Omental fat pad (tissue), 4 donors: ENCODE measurements around the gene DEFB128. TPM values are rescaled to one million over a fixed set of nuclear protein-coding genes. Genes with fewer than 3 reads are reported as not detected.

Experiments used
- ATAC-seq: fragments of 150-250 bp; one replicate; pipeline ENCODE4 v1.9.1; 2016; ENCODE audit warnings: mild to moderate bottlenecking, moderate library complexity; ENCODE audit not compliant: low FRiP score
- DNase-seq: peaks from one replicate; pipeline ENCODE4 v3.0.0-alpha.2; 2019; ENCODE audit warnings: low spot score
- total RNA-seq, 4 donors: library from RNA; depleted of rRNA; stranded (reverse); fragments of >200 nt; gene quantifications; one replicate each; pipeline ENCODE4 v1.1.0, GENCODE V29; 2016
- TF ChIP-seq, protein P1 (sequence below), 3 donors: fragments of 450-650 bp; IDR thresholded peaks; one replicate each; pipeline ENCODE4 v1.5.1; 2016 to 2017; ENCODE audit warnings: antibody characterized with exemption in 3 of 3, mild to moderate bottlenecking in 3 of 3, moderate library complexity in 2 of 3

The DEFB128 gene
- total RNA-seq, 4 donors from 2014 or later: not detected

DNA sequence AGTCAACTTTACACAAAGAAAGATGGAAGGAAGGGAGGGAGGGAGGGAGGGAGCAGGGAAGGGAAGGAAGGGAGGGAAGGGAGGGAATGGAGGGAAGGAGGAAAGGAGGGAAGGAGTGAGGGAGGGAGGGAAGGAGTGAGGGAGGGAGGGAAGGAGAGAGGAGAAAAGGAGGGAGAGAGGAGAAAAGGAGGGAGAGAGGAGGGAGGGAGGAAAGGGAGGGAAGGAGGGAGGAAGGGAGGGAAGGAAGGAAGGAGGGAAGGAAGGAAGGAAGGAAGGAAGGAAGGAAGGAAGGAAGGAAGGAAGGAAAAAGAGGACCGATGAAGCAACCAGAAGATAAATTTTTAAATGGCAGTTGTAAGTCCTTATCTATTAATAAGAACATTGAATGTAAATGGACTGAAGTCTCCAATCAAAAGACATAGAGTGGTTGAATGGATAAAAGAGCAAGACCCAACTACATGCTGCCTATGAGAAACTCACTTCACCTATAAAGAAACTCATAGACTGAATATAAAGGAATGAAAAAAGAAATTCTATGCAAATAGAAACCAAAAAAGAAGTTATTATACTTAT, 31.8 kb upstream of the DEFB128 start:
- ATAC-seq (no peak), DNase-seq (no peak)
- TF ChIP-seq, protein P1, sequence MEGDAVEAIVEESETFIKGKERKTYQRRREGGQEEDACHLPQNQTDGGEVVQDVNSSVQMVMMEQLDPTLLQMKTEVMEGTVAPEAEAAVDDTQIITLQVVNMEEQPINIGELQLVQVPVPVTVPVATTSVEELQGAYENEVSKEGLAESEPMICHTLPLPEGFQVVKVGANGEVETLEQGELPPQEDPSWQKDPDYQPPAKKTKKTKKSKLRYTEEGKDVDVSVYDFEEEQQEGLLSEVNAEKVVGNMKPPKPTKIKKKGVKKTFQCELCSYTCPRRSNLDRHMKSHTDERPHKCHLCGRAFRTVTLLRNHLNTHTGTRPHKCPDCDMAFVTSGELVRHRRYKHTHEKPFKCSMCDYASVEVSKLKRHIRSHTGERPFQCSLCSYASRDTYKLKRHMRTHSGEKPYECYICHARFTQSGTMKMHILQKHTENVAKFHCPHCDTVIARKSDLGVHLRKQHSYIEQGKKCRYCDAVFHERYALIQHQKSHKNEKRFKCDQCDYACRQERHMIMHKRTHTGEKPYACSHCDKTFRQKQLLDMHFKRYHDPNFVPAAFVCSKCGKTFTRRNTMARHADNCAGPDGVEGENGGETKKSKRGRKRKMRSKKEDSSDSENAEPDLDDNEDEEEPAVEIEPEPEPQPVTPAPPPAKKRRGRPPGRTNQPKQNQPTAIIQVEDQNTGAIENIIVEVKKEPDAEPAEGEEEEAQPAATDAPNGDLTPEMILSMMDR (IDR thresholded peaks at IDR 0.05): no peak

DNA sequence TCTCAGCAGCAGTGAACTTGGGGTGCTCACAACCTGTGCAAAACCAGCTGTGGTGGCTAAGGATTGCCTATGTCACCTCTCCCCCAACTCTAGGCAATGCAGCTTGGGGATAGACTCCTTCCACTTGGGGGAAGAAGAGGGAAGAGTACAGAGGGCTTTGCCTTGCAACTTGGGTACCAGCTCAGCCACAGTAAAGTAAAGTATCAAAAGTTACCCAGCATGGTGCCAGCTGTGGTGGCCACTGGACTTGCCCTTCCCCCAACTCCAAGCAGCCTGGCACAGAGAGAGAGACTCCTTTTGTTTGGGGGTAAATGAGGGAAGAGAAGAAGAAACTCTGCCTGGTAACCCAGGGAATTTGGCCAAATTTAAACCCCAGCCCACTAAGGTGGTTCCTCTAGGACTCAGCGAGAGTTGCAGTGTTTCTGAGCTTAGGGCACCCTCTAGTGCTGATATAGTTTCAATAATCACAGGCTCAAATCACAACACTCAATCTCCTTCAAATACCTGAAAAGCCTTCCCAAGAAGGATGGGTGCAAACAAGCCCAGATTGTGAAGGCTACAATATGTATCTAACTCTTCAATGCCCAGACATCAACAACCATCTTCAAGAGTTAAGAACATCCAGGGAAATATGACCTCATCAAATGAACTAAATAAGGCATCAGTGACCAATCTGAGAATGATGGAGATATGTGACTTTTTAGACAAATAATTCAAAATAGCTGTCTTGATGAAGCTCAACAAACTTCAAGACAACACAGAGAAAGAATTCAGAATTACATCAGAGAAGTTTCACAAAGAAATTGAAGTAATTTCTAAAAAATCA, 30.0 kb upstream of the DEFB128 start:
- DNase-seq: no peak
- TF ChIP-seq, protein P1 (IDR thresholded peaks at IDR 0.05): no peak
- no peak for ATAC-seq

DNA sequence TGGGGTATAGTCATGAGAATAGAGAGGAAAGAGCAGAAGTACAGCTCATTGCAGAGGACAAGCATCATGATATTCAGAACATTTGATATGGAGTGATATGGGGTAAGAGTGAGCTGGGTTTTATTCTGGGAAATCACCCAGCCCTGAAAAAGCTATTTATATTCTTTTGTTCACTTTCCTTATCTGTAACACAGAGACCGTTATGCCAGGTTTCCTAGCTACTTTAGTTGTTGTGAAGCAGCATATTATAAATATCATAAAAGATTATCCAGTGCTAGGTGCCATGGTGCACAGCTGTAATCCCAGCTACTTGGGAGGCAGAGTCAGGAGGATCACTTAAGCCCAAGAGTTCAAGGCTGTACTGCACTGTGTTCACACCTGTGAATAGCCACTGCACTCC, 27.8 kb upstream of the DEFB128 start:
- ATAC-seq: no peak
- TF ChIP-seq, protein P1 (IDR thresholded peaks at IDR 0.05): no peak
- DNase-seq: no peak

DNA sequence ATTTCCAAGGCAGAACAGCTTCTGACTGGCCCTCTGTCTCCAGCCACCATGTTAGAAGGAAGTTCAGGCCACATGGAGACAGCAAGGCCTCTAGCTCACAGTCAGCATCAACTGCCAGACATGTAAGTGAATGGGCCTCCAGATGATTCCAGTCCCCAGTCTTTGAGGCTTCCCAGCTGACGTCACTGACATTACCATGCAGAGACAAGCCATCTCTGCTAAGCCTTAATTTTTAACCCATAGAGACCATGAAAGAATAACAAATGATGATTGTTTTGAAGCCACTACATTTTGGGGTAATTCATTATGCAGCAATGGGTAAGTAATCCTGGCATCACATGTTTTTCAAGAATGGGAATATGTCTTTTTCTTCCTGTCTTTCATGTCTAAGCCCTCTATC, 26.3 kb upstream of the DEFB128 start:
- TF ChIP-seq, protein P1 (IDR thresholded peaks at IDR 0.05): no peak
- ATAC-seq (no peak), DNase-seq (no peak)

DNA sequence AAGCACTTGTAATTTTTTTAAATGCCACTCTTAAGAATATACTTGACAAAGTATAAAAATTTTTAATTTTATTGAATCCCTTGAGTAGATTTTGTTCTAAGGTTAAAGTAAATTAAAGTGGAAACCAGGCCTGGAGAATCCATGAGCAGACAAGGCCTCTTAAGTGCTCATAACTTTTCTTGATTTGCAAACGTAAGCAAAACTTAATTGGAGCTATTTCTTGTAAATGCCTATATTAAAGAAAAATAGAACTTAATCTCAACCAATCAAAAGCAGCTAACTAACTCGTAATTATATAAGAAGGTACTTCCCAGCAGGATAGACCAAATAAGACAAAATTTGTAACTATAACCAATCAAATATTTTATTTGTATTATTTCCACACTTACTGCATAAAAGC, 24.9 kb upstream of the DEFB128 start:
- TF ChIP-seq, protein P1 (IDR thresholded peaks at IDR 0.05): no peak
- ATAC-seq (no peak), DNase-seq (no peak)

DNA sequence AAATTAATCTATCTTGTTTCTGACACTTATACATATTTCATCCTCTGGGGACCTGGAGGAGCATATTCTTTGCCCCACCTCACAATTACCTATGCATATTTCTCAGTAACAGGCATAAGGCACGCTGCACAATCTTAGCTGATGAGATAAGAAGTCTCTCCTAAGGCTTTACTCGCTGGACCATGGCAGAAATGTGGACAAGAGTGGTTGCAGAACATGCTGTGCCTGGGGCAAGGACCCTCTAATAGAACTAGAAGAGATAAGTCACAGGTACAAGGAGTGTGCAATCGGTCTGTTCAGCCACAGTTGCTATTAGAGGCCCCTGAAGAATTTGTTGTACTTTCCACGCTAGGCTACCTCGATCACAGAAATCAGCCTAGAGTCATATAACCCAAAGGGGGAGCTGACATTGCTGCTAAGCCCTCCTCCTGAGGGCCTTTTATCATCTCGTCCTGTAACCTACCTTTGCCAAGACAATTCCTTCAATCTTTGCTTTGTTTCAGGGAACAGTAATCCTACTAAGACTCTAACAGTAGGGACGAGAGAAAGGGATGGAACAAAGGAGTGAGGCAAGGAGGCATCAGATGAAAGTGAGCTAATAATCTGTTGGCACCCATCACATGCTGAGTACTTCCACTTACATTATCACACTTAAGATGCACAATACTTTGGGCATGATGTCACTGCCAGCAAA, 21.4 kb upstream of the DEFB128 start:
- DNase-seq (no peak), ATAC-seq (no peak)
- TF ChIP-seq, protein P1 (IDR thresholded peaks at IDR 0.05): no peak
